GM23338 (cell line): Measurements from ENCODE around the gene SIGLEC15. TPM values are rescaled to one million over a fixed set of nuclear protein-coding genes. Genes with fewer than 3 reads are reported as not detected.

Source experiments
- ATAC-seq: fragments of 200-7000 bp; cut with Tn5 transposase; 3 replicates; pipeline ENCODE4 v1.9.1; 2020
- DNase-seq: peaks from one replicate; pipeline ENCODE4 v3.0.0-alpha.2; 2015; ENCODE audit warnings: low spot score
- H2AFZ ChIP-seq: fragments of 200-600 bp; sonication (generic); 2 replicates; pipeline ENCODE4 v1.8.0; 2016; ENCODE audit warnings: antibody characterized with exemption, mild to moderate bottlenecking, moderate library complexity
- H3F3A ChIP-seq: fragments of 200-600 bp; sonication (generic); replicated peaks from 2 replicates; pipeline ENCODE4 v1.8.0; 2017; ENCODE audit warnings: antibody characterized with exemption, mixed run types, low read depth
- H3K27ac ChIP-seq: fragments of 200-600 bp; sonication (generic); 2 replicates; pipeline ENCODE4 v1.6.1; 2016; ENCODE audit warnings: low read depth
- H3K27me3 ChIP-seq: fragments of 200-600 bp; sonication (generic); 2 replicates; pipeline ENCODE4 v1.8.0; 2016; ENCODE audit warnings: mild to moderate bottlenecking, mixed run types, moderate library complexity; ENCODE audit not compliant: insufficient read depth
- H3K36me3 ChIP-seq: fragments of 200-600 bp; sonication (generic); 2 replicates; pipeline ENCODE4 v1.8.0; 2016; ENCODE audit warnings: mild to moderate bottlenecking; ENCODE audit not compliant: insufficient read depth
- H3K4me1 ChIP-seq: fragments of 200-600 bp; sonication (generic); 2 replicates; pipeline ENCODE4 v1.8.0; 2016; ENCODE audit warnings: mild to moderate bottlenecking, moderate library complexity; ENCODE audit not compliant: insufficient read depth
- H3K4me2 ChIP-seq: fragments of 200-600 bp; sonication (generic); 2 replicates; pipeline ENCODE4 v1.7.1; 2017; ENCODE audit warnings: mixed run types
- H3K4me3 ChIP-seq: fragments of 200-600 bp; sonication (generic); 2 replicates; pipeline ENCODE4 v1.6.1; 2016; ENCODE audit warnings: mixed run types
- H3K79me2 ChIP-seq: fragments of 200-600 bp; sonication (generic); replicated peaks from 2 replicates; pipeline ENCODE4 v1.8.0; 2017; ENCODE audit warnings: mild to moderate bottlenecking; ENCODE audit not compliant: insufficient read depth
- H3K9me2 ChIP-seq: fragments of 200-600 bp; sonication (generic); 2 replicates; pipeline ENCODE4 v1.8.0; 2017; ENCODE audit not compliant: insufficient read depth
- H4K20me1 ChIP-seq: fragments of 200-600 bp; sonication (generic); replicated peaks from 2 replicates; pipeline ENCODE4 v1.8.0; 2017; ENCODE audit warnings: mild to moderate bottlenecking; ENCODE audit not compliant: insufficient read depth
- H3K27ac Mint-ChIP-seq: 2 replicates; pipeline ENCODE4 v1.8.0; 2020; ENCODE audit warnings: inconsistent platforms, mild to moderate bottlenecking, moderate library complexity, mixed read lengths
- H3K27me3 Mint-ChIP-seq: 3 replicates; pipeline ENCODE4 v1.8.0; 2022; ENCODE audit warnings: low read depth, mild to moderate bottlenecking, moderate library complexity, mixed read lengths, inconsistent platforms; ENCODE audit not compliant: insufficient read depth, poor library complexity
- H3K36me3 Mint-ChIP-seq: 3 replicates; pipeline ENCODE4 v1.8.0; 2021; ENCODE audit warnings: low read depth, mild to moderate bottlenecking, inconsistent platforms, moderate library complexity, mixed read lengths
- H3K4me1 Mint-ChIP-seq: 3 replicates; pipeline ENCODE4 v1.8.0; 2020; ENCODE audit warnings: mild to moderate bottlenecking, inconsistent platforms, mixed read lengths
- H3K4me3 Mint-ChIP-seq: 3 replicates; pipeline ENCODE4 v1.8.0; 2021; ENCODE audit warnings: moderate library complexity, mild to moderate bottlenecking, inconsistent platforms, mixed read lengths
- H3K9me3 Mint-ChIP-seq: 3 replicates; pipeline ENCODE4 v1.8.0; 2020; ENCODE audit warnings: moderate library complexity, mild to moderate bottlenecking, inconsistent platforms, mixed read lengths
- CREB1 ChIP-seq: fragments of 250-450 bp; sonication (Bioruptor Pico); IDR thresholded peaks from 2 replicates; pipeline ENCODE4 v1.5.0; 2020; ENCODE audit warnings: low read depth, mild to moderate bottlenecking, moderate library complexity
- ETS1 ChIP-seq: IDR thresholded peaks from 2 replicates; pipeline ENCODE4 v1.6.1; 2016; ENCODE audit warnings: antibody characterized with exemption
- EZH2 ChIP-seq: fragments of 200-600 bp; sonication (generic); IDR thresholded peaks from one replicate; pipeline ENCODE4 v1.8.0; 2017; ENCODE audit warnings: antibody characterized with exemption, mild to moderate bottlenecking, low read depth; ENCODE audit not compliant: unreplicated experiment
- EZH2phosphoT487 ChIP-seq: fragments of 200-600 bp; sonication (generic); IDR thresholded peaks from one replicate; pipeline ENCODE4 v1.8.1; 2018; ENCODE audit warnings: antibody characterized with exemption; ENCODE audit not compliant: unreplicated experiment
- JUNB ChIP-seq: IDR thresholded peaks from one replicate; pipeline ENCODE4 v1.6.1; 2016; ENCODE audit warnings: antibody characterized with exemption; ENCODE audit not compliant: unreplicated experiment
- NANOG ChIP-seq: IDR thresholded peaks from 2 replicates; pipeline ENCODE4 v1.6.1; 2016; ENCODE audit warnings: antibody characterized with exemption, borderline replicate concordance
- POLR2AphosphoS5 ChIP-seq: IDR thresholded peaks from 2 replicates; pipeline ENCODE4 v1.6.1; 2016; ENCODE audit warnings: antibody characterized with exemption, low read depth
- STAT1 ChIP-seq: IDR thresholded peaks from one replicate; pipeline ENCODE4 v1.6.1; 2016; ENCODE audit warnings: antibody characterized with exemption; ENCODE audit not compliant: unreplicated experiment
- ZNF114 ChIP-seq: fragments of 250-450 bp; sonication (Bioruptor Pico); IDR thresholded peaks from 2 replicates; pipeline ENCODE4 v1.5.0; 2020; ENCODE audit warnings: mild to moderate bottlenecking, moderate library complexity
- ZNF331 ChIP-seq: fragments of 250-450 bp; sonication (Bioruptor Pico); IDR thresholded peaks from 2 replicates; pipeline ENCODE4 v1.5.0; 2020; ENCODE audit warnings: low read depth, mild to moderate bottlenecking, moderate library complexity
- ZNF462 ChIP-seq: fragments of 250-450 bp; sonication (Bioruptor Pico); IDR thresholded peaks from 2 replicates; pipeline ENCODE4 v1.5.0; 2020; ENCODE audit warnings: mild to moderate bottlenecking, moderate library complexity
- polyA plus RNA-seq: library from polyadenylated mRNA; unstranded; fragments of >200 nt; fragmentation: Nextera tagmentation; extraction: Ambion mirVana; gene quantifications from 2 replicates; pipeline ENCODE4 v1.2.1, GENCODE V29; 2016
- total RNA-seq: library from RNA; depleted of rRNA; stranded (reverse); fragments of >200 nt; shearing (Covaris generic); gene quantifications from 2 replicates; pipeline ENCODE4 v1.2.3, GENCODE V29; 2014
- TF ChIP-seq, protein P1 (sequence below): IDR thresholded peaks from one replicate; pipeline ENCODE4 v1.6.1; 2018; ENCODE audit warnings: antibody characterized with exemption; ENCODE audit not compliant: unreplicated experiment
- TF ChIP-seq, protein P2 (sequence below), 2 experiments: fragments of 200-600 bp in 1 of 2; sonication (generic) in 1 of 2; conservative IDR thresholded peaks; 2 replicates each; pipeline versions ENCODE4 v1.5.1 to v1.6.1; 2016 to 2017; ENCODE audit warnings: antibody characterized with exemption in 2 of 2, low read depth in 2 of 2, mild to moderate bottlenecking in 2 of 2, moderate library complexity in 1 of 2

Gene SIGLEC15
- total and polyA plus RNA-seq, 2 experiments from 2014 or later = 0.29 TPM; not detected in 1

GRCh38 chr18:45880876-45881558, 55.5 kb downstream of the SIGLEC15 start:
- no peaks in the 10 kb centered on the region for H3K27me3 ChIP-seq
- Mint-ChIP-seq H3K27ac (no peak overlapping the region), H3K36me3 (peaks cover 13% of the 10 kb centered on the region; the same call in 2 of the 3 replicates), H3K27me3 (no peaks in the 10 kb centered on the region), H3K9me3 (no peaks in the 10 kb centered on the region), H3K4me3 (no peak overlapping the region), H3K4me1 (peaks cover 7% of the 10 kb centered on the region)
- DNase-seq (no peak), ATAC-seq (no peak)
- H3K79me2 ChIP-seq = no peaks in the 10 kb centered on the region
- H3K9me2 ChIP-seq = no peaks in the 10 kb centered on the region
- TF ChIP-seq, protein P1, sequence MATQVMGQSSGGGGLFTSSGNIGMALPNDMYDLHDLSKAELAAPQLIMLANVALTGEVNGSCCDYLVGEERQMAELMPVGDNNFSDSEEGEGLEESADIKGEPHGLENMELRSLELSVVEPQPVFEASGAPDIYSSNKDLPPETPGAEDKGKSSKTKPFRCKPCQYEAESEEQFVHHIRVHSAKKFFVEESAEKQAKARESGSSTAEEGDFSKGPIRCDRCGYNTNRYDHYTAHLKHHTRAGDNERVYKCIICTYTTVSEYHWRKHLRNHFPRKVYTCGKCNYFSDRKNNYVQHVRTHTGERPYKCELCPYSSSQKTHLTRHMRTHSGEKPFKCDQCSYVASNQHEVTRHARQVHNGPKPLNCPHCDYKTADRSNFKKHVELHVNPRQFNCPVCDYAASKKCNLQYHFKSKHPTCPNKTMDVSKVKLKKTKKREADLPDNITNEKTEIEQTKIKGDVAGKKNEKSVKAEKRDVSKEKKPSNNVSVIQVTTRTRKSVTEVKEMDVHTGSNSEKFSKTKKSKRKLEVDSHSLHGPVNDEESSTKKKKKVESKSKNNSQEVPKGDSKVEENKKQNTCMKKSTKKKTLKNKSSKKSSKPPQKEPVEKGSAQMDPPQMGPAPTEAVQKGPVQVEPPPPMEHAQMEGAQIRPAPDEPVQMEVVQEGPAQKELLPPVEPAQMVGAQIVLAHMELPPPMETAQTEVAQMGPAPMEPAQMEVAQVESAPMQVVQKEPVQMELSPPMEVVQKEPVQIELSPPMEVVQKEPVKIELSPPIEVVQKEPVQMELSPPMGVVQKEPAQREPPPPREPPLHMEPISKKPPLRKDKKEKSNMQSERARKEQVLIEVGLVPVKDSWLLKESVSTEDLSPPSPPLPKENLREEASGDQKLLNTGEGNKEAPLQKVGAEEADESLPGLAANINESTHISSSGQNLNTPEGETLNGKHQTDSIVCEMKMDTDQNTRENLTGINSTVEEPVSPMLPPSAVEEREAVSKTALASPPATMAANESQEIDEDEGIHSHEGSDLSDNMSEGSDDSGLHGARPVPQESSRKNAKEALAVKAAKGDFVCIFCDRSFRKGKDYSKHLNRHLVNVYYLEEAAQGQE = no peak
- TF ChIP-seq ZNF114 (CRISPR knock-in tag) (no peak), ZNF462 (CRISPR knock-in tag) (no peak), STAT1 (no peak), ZNF331 (CRISPR knock-in tag) (no peak), ETS1 (no peak), CREB1 (CRISPR knock-in tag) (no peak), EZH2phosphoT487 (no peak), JUNB (no peak), NANOG (no peak), POLR2AphosphoS5 (no peak), EZH2 (no peak)
- TF ChIP-seq, protein P2, sequence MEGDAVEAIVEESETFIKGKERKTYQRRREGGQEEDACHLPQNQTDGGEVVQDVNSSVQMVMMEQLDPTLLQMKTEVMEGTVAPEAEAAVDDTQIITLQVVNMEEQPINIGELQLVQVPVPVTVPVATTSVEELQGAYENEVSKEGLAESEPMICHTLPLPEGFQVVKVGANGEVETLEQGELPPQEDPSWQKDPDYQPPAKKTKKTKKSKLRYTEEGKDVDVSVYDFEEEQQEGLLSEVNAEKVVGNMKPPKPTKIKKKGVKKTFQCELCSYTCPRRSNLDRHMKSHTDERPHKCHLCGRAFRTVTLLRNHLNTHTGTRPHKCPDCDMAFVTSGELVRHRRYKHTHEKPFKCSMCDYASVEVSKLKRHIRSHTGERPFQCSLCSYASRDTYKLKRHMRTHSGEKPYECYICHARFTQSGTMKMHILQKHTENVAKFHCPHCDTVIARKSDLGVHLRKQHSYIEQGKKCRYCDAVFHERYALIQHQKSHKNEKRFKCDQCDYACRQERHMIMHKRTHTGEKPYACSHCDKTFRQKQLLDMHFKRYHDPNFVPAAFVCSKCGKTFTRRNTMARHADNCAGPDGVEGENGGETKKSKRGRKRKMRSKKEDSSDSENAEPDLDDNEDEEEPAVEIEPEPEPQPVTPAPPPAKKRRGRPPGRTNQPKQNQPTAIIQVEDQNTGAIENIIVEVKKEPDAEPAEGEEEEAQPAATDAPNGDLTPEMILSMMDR (conservative IDR thresholded peaks at IDR 0.05; ENCODE audit: low read depth in 2 of 2) = no peak
- H4K20me1 ChIP-seq = no peaks in the 10 kb centered on the region
- H3K4me2 ChIP-seq = no peak overlapping the region
- H2AFZ ChIP-seq = no peak overlapping the region
- no peaks in the 10 kb centered on the region for H3K4me1 ChIP-seq
- no peaks in the 10 kb centered on the region for H3F3A ChIP-seq
- no peak overlapping the region for H3K4me3 ChIP-seq
- H3K27ac ChIP-seq = no peak overlapping the region
- no peaks in the 10 kb centered on the region for H3K36me3 ChIP-seq
